Duodenal mucosa (tissue), 2 donors: ENCODE data around the gene APLP1.
"Not testable (repeated sequence)": the region's sequence is repeated elsewhere in the genome, so short reads cannot be mapped to it uniquely, and the experiment has no call there.

Source experiments
- H3K27ac ChIP-seq: one replicate; pipeline ENCODE4 v1.7.0; 2013; ENCODE audit warnings: low read depth, low read length
- H3K27me3 ChIP-seq, 2 donors: one replicate each; pipeline ENCODE4 v1.7.0; 2013; ENCODE audit warnings: low read length in 2 of 2, control low read depth in 1 of 2; ENCODE audit not compliant: insufficient read depth in 2 of 2, control insufficient read depth in 1 of 2
- H3K36me3 ChIP-seq, 2 donors: one replicate each; pipeline ENCODE4 v1.7.0; 2013; ENCODE audit warnings: low read length in 2 of 2, control low read depth in 1 of 2; ENCODE audit not compliant: insufficient read depth in 2 of 2, control insufficient read depth in 1 of 2
- H3K4me1 ChIP-seq, 2 donors: one replicate each; pipeline ENCODE4 v1.7.0; 2013; ENCODE audit warnings: low read length in 2 of 2, control low read depth in 1 of 2; ENCODE audit not compliant: insufficient read depth in 2 of 2, control insufficient read depth in 1 of 2
- H3K4me3 ChIP-seq, 2 donors: one replicate each; pipeline ENCODE4 v1.7.0; 2013; ENCODE audit warnings: low read length in 2 of 2, low read depth in 1 of 2
- H3K9ac ChIP-seq, 2 donors: one replicate each; pipeline ENCODE4 v1.7.0; 2013; ENCODE audit warnings: low read length in 2 of 2, low read depth in 1 of 2
- H3K9me3 ChIP-seq, 2 donors: one replicate each; pipeline ENCODE4 v1.7.0; 2013; ENCODE audit warnings: low read length in 2 of 2, control low read depth in 1 of 2; ENCODE audit not compliant: control insufficient read depth in 1 of 2

APLP1 gene

GRCh38 chr19:35868172-35868822, at the start of gene APLP1:
Gene APLP1 (plus strand): TSS chr19:35868574. CDS start chr19:35868637, 63 bp downstream.
- Histone ChIP-seq H3K4me1 (peaks cover 8 to 16% of the 10 kb centered on the region in 2 donors), H3K27me3 (peaks cover 14 to 22% of the 10 kb centered on the region in 2 donors), H3K27ac (no peak within 1 kb of the TSS), H3K36me3 (no peaks in the 10 kb centered on the region), H3K9ac (no peak within 1 kb of the TSS), H3K9me3 (no peaks in the 10 kb centered on the region), H3K4me3 (peak within 1 kb of the TSS; percentile 16 to 43)

GRCh38 chr19:35822579-35822978, 45.8 kb upstream of the APLP1 start:
- Histone ChIP-seq H3K9ac (no peak overlapping the region), H3K4me1 (no peaks in the 10 kb centered on the region), H3K27ac (no peak overlapping the region), H3K27me3 (peaks cover 0 to 7% of the 10 kb centered on the region in 2 donors), H3K36me3 (no peaks in the 10 kb centered on the region), H3K9me3 (no peaks in the 10 kb centered on the region), H3K4me3 (no peak overlapping the region)

GRCh38 chr19:35824150-35824549, 44.2 kb upstream of the APLP1 start:
- H3K9ac ChIP-seq, result no peak overlapping the region
- no peak overlapping the region for H3K4me3 ChIP-seq
- no peak overlapping the region for H3K27ac ChIP-seq
- H3K36me3 ChIP-seq, result no peaks in the 10 kb centered on the region
- no peaks in the 10 kb centered on the region for H3K4me1 ChIP-seq
- H3K9me3 ChIP-seq, result no peaks in the 10 kb centered on the region
- no peaks in the 10 kb centered on the region for H3K27me3 ChIP-seq

GRCh38 chr19:35828692-35829301, 39.6 kb upstream of the APLP1 start:
- Histone ChIP-seq H3K4me3 (no peak overlapping the region), H3K9me3 (no peaks in the 10 kb centered on the region), H3K27me3 (peaks cover 0 to 7% of the 10 kb centered on the region in 2 donors), H3K27ac (no peak overlapping the region), H3K9ac (no peak overlapping the region), H3K36me3 (no peaks in the 10 kb centered on the region), H3K4me1 (no peaks in the 10 kb centered on the region)

- no peak overlapping the region for H3K27ac ChIP-seq
- H3K9ac ChIP-seq, result no peak overlapping the region
- H3K36me3 ChIP-seq, result no peaks in the 10 kb centered on the region
- no peaks in the 10 kb centered on the region for H3K9me3 ChIP-seq
- no peaks in the 10 kb centered on the region for H3K4me1 ChIP-seq
- H3K27me3 ChIP-seq, result peaks cover 0 to 9% of the 10 kb centered on the region in 2 donors
- H3K4me3 ChIP-seq, result no peak overlapping the region
Measured at GRCh38 chr19:35830986-35831385, 37.4 kb upstream of the APLP1 start.

- H3K27ac ChIP-seq, result no peak overlapping the region
- no peak overlapping the region for H3K4me3 ChIP-seq
Measured at GRCh38 chr19:35832054-35832453, 36.3 kb upstream of the APLP1 start.

GRCh38 chr19:35833972-35834371, 34.4 kb upstream of the APLP1 start:
- no peaks in the 10 kb centered on the region for H3K36me3 ChIP-seq
- H3K27me3 ChIP-seq, result peaks cover 0 to 9% of the 10 kb centered on the region in 2 donors
- no peak overlapping the region for H3K4me3 ChIP-seq
- H3K27ac ChIP-seq, result no peak overlapping the region
- H3K9me3 ChIP-seq, result peaks cover 0 to under 1% of the 10 kb centered on the region in 2 donors
- no peak overlapping the region for H3K9ac ChIP-seq
- no peaks in the 10 kb centered on the region for H3K4me1 ChIP-seq

More at GRCh38 chr19:35832054-35832453, 36.3 kb upstream of the APLP1 start:
- Histone ChIP-seq H3K9ac (no peak overlapping the region), H3K36me3 (no peaks in the 10 kb centered on the region), H3K4me1 (no peaks in the 10 kb centered on the region), H3K9me3 (no peaks in the 10 kb centered on the region), H3K27me3 (peaks cover 0 to 9% of the 10 kb centered on the region in 2 donors)

- not testable (repeated sequence) for H3K4me3 ChIP-seq, H3K9ac ChIP-seq, H3K9me3 ChIP-seq, H3K4me1 ChIP-seq, H3K27ac ChIP-seq, H3K36me3 ChIP-seq, H3K27me3 ChIP-seq
Measured at GRCh38 chr19:35836096-35836495, 32.3 kb upstream of the APLP1 start.

- Histone ChIP-seq H3K4me3 (no peak overlapping the region), H3K36me3 (no peaks in the 10 kb centered on the region), H3K27me3 (peaks cover 25 to 28% of the 10 kb centered on the region in 2 donors), H3K4me1 (peaks cover 14% of the 10 kb centered on the region in 2 donors), H3K27ac (no peak overlapping the region), H3K9me3 (peaks cover 0 to 4% of the 10 kb centered on the region in 2 donors), H3K9ac (no peak overlapping the region)
Measured at GRCh38 chr19:35841961-35842595, 26.3 kb upstream of the APLP1 start.

- Histone ChIP-seq H3K9ac (no peak overlapping the region), H3K4me1 (peaks cover 14% of the 10 kb centered on the region in 2 donors)
Measured at GRCh38 chr19:35842666-35843272, 25.6 kb upstream of the APLP1 start.

More at GRCh38 chr19:35842666-35843272, 25.6 kb upstream of the APLP1 start:
- Histone ChIP-seq H3K27me3 (peaks cover 25 to 28% of the 10 kb centered on the region in 2 donors), H3K27ac (no peak overlapping the region), H3K36me3 (no peaks in the 10 kb centered on the region), H3K9me3 (peaks cover 0 to 4% of the 10 kb centered on the region in 2 donors), H3K4me3 (no peak overlapping the region)
